ENCODE measurements around the gene TEX28.
"Not testable (repeated sequence)": the region's sequence is repeated elsewhere in the genome, so short reads cannot be mapped to it uniquely, and the experiment has no call there.

- TF ChIP-seq CTCF (IDR thresholded peaks at IDR 0.05 in 4 of 5, conservative IDR thresholded peaks at IDR 0.05 in 1 of 5); POLR2A (IDR thresholded peaks at IDR 0.05): not testable (repeated sequence)
Observed at GRCh38 chrX:154284489-154285338, 10.2 kb downstream of the TEX28 start.
